Measurements from ENCODE around the gene MUC5AC. TPM values are rescaled to one million over a fixed set of nuclear protein-coding genes. Genes with fewer than 3 reads are reported as not detected.

Gene MUC5AC
- total RNA-seq, 4 donors from 2014 or later, result not detected

Other genes with a start within 250 kb of the MUC5AC start
- gene CHID1, start 247.1 kb upstream of the MUC5AC start, total RNA-seq, result 10 to 100 TPM; 23.3 to 43.2 (median 33.1) TPM
- 10 to 100 TPM; 21.2 to 26.1 (median 25.7) TPM for gene AP2A2, start 232.1 kb upstream of the MUC5AC start, total RNA-seq
- not detected for gene MUC6, start 121.2 kb upstream of the MUC5AC start, total RNA-seq
- under 1 TPM in 1 of 4 donors, not detected in 3; 0.90 TPM for gene MUC2, start 83.1 kb upstream of the MUC5AC start, total RNA-seq
- gene MUC5B, start 65.1 kb downstream of the MUC5AC start, total RNA-seq, result under 1 TPM in 1 of 4 donors, not detected in 3; 0.17 TPM
- gene TOLLIP, start 151.7 kb downstream of the MUC5AC start, total RNA-seq, result 10 to 100 TPM; 49.8 to 91.7 (median 85.0) TPM
- gene BRSK2, start 232.0 kb downstream of the MUC5AC start, total RNA-seq, result under 1 TPM in 2 of 4 donors, not detected in 2; 0.24 to 0.81 TPM

Measured in gastrocnemius medialis (tissue), 4 donors.